Kidney (tissue), 14 donors: ENCODE results near the gene GMIP. TPM values are rescaled to one million over a fixed set of nuclear protein-coding genes. Genes with fewer than 3 reads are reported as not detected.

Source experiments
- DNase-seq, 5 donors: peaks; one replicate each; pipeline ENCODE4 v3.0.0-alpha.2; 2013 to 2020
- FAIRE-seq: peaks from 2 replicates; lab custom pipeline; 2012; peaks lifted over from hg19 to GRCh38; lab: Jason Lieb, UNC
- H3K27ac ChIP-seq, 2 donors: one replicate each; pipeline ENCODE4 v1.7.0; 2013; ENCODE audit warnings: low read depth in 2 of 2, low read length in 2 of 2, inconsistent platforms in 1 of 2
- H3K27me3 ChIP-seq: one replicate; pipeline ENCODE4 v1.7.1; 2013; ENCODE audit warnings: low read length, inconsistent platforms; ENCODE audit not compliant: control insufficient read depth, insufficient read depth
- H3K36me3 ChIP-seq, 3 donors: one replicate each; pipeline versions ENCODE4 v1.7.0 to v1.7.1; 2013; ENCODE audit warnings: low read length in 3 of 3, control low read depth in 1 of 3, inconsistent platforms in 1 of 3; ENCODE audit not compliant: insufficient read depth in 3 of 3, control insufficient read depth in 2 of 3
- H3K4me1 ChIP-seq, 3 donors: one replicate each; pipeline versions ENCODE4 v1.7.0 to v1.7.1; 2013; ENCODE audit warnings: low read length in 3 of 3, inconsistent platforms in 1 of 3, low read depth in 1 of 3; ENCODE audit not compliant: control insufficient read depth in 2 of 3, insufficient read depth in 2 of 3
- H3K4me3 ChIP-seq, 3 donors: one replicate each; pipeline versions ENCODE4 v1.7.0 to v1.8.1; 2013; ENCODE audit warnings: low read length in 3 of 3, control low read depth in 1 of 3, inconsistent platforms in 1 of 3
- H3K9ac ChIP-seq, 3 donors: one replicate each; pipeline versions ENCODE4 v1.7.0 to v1.7.1; 2013; ENCODE audit warnings: low read length in 3 of 3, control low read depth in 1 of 3, inconsistent platforms in 1 of 3
- H3K9me3 ChIP-seq, 3 donors: one replicate each; pipeline versions ENCODE4 v1.7.0 to v1.7.1; 2013; ENCODE audit warnings: low read length in 3 of 3, control low read depth in 1 of 3, inconsistent platforms in 1 of 3; ENCODE audit not compliant: control insufficient read depth in 2 of 3, insufficient read depth in 1 of 3
- intact Hi-C: fragments of 100-400 bp; cut with DNase I; formaldehyde crosslinking; loops from one replicate; pipeline ENCODE4 v1.11.1; 2022
- polyA plus RNA-seq: library from polyadenylated mRNA; stranded (reverse); fragments of 350-450 nt; fragmentation: Illumina TruSeq; extraction: RNeasy Lipid Tissue Mini Kit (QIAGEN cat#74804); gene quantifications from one replicate; pipeline ENCODE4 v1.2.3, GENCODE V29; 2014; ENCODE audit warnings: low read depth, low replicate concordance; ENCODE audit not compliant: insufficient read depth
- total RNA-seq: library from RNA; stranded (reverse); fragmentation: NEBNext Ultra II Directional; extraction: Animal tissue kit (Norgen Biotek cat#: 25700); gene quantifications from one replicate; pipeline ENCODE4 v1.2.1, GENCODE V29; 2021
- TF ChIP-seq, protein P1 (sequence below): IDR thresholded peaks from 3 replicates; pipeline ENCODE4 v1.5.1; 2012; ENCODE audit warnings: mild to moderate bottlenecking, moderate library complexity, borderline replicate concordance; ENCODE audit not compliant: insufficient read depth; ENCODE audit errors: extremely low read depth
- donor health status: control.
- donor health status: control.
- donor health status: control.
- donor health status: control.
- donor health status: control.
- donor health status: DM: yes; HTN: yes; CAD: no.
- donor health status: Normal renal cell carcinoma (clear cell type).

GMIP gene
- total and polyA plus RNA-seq, 2 donors from 2014 or later: 3.3 to 18.8 TPM

DNA sequence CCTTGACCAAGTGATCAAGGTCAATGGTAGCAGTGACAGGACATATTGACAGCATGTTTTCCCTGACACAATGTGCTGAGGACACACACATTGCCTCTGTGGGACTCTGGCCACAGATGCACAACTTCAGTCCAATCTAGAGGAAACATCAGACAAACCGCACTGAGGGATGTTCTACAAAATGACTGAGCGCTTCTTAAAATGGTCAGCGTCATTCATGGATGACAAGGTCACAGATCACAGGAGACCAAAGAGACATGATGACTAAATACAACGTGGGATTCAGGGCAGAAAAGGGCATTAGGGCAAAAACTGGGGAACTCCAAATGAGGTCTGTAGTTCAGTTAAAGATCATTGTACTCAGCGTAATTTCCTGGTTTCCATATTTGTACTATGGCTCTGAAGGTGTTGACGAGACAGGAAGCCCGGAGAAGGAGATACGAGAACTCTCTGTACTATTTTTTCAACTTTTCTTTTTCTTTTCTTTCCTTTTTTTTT, 45.6 kb downstream of the GMIP start:
- Histone ChIP-seq H3K9me3 (no peaks in the 10 kb centered on the region), H3K36me3 (no peaks in the 10 kb centered on the region), H3K27ac (no peak overlapping the region), H3K4me3 (no peak overlapping the region), H3K4me1 (peaks cover 0 to 2% (median 0%) of the 10 kb centered on the region in 3 donors), H3K27me3 (no peaks in the 10 kb centered on the region), H3K9ac (no peak overlapping the region)
- DNase-seq (no peak), FAIRE-seq (no peak)
- intact Hi-C loops: no loop called here
- TF ChIP-seq, protein P1, sequence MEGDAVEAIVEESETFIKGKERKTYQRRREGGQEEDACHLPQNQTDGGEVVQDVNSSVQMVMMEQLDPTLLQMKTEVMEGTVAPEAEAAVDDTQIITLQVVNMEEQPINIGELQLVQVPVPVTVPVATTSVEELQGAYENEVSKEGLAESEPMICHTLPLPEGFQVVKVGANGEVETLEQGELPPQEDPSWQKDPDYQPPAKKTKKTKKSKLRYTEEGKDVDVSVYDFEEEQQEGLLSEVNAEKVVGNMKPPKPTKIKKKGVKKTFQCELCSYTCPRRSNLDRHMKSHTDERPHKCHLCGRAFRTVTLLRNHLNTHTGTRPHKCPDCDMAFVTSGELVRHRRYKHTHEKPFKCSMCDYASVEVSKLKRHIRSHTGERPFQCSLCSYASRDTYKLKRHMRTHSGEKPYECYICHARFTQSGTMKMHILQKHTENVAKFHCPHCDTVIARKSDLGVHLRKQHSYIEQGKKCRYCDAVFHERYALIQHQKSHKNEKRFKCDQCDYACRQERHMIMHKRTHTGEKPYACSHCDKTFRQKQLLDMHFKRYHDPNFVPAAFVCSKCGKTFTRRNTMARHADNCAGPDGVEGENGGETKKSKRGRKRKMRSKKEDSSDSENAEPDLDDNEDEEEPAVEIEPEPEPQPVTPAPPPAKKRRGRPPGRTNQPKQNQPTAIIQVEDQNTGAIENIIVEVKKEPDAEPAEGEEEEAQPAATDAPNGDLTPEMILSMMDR: no peak

DNA sequence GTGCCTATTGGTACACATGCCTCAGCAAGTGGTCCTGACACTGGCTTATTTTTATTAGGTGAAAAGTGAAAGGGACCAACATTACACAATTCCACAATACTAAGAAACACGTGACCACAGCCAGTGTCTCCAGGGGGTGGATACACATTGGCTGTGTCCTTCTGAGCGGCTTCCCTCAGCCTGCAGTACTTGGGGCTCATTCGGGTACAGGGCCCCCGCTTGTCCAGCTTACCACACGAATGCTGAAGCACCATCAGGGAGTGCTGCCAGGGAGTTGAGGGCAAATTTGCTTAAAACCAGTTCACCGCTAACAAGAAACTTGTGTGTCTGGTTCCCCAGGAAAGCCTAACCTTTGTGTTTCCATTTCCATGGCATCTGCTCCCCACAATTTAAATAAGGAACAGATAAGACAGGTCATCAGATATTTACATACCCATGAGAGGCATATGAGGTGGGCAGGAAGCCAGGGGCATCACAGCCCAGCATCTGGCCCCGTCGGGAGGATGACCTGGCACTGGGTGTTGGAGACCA, 48.2 kb downstream of the GMIP start:
- intact Hi-C loops: no loop called here
- Histone ChIP-seq H3K9me3 (no peaks in the 10 kb centered on the region), H3K9ac (no peak overlapping the region), H3K27me3 (no peaks in the 10 kb centered on the region), H3K4me3 (no peak overlapping the region), H3K36me3 (no peaks in the 10 kb centered on the region), H3K27ac (no peak overlapping the region), H3K4me1 (peaks cover 0 to 5% (median 0%) of the 10 kb centered on the region in 3 donors)
- FAIRE-seq (no peak), DNase-seq (no peak)
- TF ChIP-seq, protein P1: no peak

DNA sequence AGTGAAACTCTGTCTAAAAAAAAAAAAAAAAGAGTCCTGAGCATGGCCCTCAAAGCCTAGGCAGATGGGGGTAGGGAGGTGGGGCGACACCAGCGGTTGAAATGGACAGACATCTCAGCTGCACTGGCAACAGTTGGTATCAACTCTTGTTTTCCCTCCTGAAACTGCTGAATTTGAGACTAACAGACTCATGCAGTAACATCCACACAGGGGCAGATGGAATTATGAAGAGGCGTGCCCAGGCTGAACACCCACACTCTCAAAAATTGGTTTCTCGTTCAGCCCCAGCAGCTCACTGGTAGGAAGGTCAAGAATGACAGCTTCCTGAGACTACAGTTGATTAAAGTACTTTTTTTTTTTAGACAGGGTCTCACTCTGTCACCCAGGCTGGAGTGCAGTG, 49.1 kb downstream of the GMIP start:
- Histone ChIP-seq H3K9me3 (no peaks in the 10 kb centered on the region), H3K4me1 (peaks cover 0 to 5% (median 0%) of the 10 kb centered on the region in 3 donors), H3K27ac (no peak overlapping the region), H3K27me3 (no peaks in the 10 kb centered on the region), H3K4me3 (no peak overlapping the region), H3K36me3 (no peaks in the 10 kb centered on the region), H3K9ac (no peak overlapping the region)
- DNase-seq (no peak), FAIRE-seq (no peak)
- intact Hi-C loops: no loop called here
- TF ChIP-seq, protein P1: no peak

DNA sequence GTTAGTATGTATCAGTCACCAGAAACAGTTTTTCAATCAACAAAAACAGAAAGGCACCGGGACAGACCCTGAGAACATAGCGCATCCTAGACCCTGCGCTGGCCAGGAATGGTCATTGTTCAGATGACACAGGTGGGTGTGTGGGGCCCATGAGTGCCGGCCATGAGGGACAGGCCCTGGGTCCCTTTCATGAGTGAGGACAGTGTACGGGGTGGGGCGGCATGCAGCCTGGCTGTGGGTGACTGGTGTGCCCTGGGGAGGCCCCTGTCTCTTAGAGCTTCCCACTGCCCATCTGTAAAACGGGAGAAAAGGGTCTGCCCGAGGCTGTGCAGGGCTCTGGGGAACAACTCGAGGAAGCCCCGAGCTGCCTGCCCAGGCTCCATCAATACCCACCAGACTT, 50.8 kb downstream of the GMIP start:
- intact Hi-C loops: no loop called here
- H3K9ac ChIP-seq: no peak overlapping the region
- H3K27ac ChIP-seq: no peak overlapping the region
- peaks cover 0 to 3% (median 0%) of the 10 kb centered on the region in 3 donors for H3K4me1 ChIP-seq
- no peaks in the 10 kb centered on the region for H3K36me3 ChIP-seq
- no peak overlapping the region for H3K4me3 ChIP-seq
- H3K9me3 ChIP-seq: no peaks in the 10 kb centered on the region
- DNase-seq (no peak), FAIRE-seq (no peak)
- H3K27me3 ChIP-seq: no peaks in the 10 kb centered on the region
- TF ChIP-seq, protein P1: no peak
